PFSK-1 (cell line): ENCODE measurements around the gene IQGAP3.

ENCODE experiments used
- POLR2AphosphoS5 ChIP-seq: IDR thresholded peaks from 2 replicates; pipeline ENCODE4 v1.6.1; 2012; ENCODE audit warnings: low read depth, mild to moderate bottlenecking, control low read depth, low read length, moderate library complexity
- SIN3A ChIP-seq: IDR thresholded peaks from 2 replicates; pipeline ENCODE4 v1.6.1; 2012; ENCODE audit warnings: mild to moderate bottlenecking, low read length, moderate library complexity, borderline replicate concordance; ENCODE audit not compliant: insufficient read depth
- TAF1 ChIP-seq: IDR thresholded peaks from 2 replicates; pipeline ENCODE4 v1.6.1; 2012; ENCODE audit warnings: low read length, control low read depth, borderline replicate concordance; ENCODE audit not compliant: insufficient read depth

DNA sequence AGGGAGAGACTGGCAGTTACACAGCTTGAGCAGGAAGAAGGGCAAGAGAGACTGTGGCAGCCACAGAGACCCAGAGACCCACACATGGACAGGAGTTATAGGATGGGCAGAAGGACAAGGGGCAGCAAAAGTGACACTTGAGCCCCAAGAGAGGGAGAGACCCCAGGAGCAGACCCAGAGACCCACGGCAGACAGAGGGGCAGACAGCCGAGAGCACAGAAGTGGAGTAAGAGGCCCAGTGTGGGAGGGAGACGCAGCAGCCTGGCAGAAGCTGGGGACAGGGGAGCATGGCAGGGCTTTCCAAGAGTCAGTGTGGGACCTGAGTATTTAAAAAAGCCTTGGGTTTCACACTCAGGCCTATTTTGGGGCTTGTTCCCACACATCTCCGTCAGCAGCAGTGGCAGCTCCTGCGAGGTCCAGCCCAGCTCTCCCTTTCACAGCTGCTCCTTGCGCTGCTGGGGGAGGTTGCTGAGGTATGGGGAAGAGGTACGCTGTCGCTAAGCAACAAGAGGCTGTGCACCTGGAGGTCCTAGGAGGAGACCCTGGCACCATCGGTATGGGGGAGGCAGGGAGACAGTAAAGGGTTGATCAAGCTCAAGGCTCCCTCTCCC lies 62.8 kb downstream of the IQGAP3 start:
- TF ChIP-seq POLR2AphosphoS5: no peak
- TF ChIP-seq SIN3A: no peak
- TF ChIP-seq TAF1: no peak
